H1 (cell line): ENCODE measurements around the gene DMPK. TPM values are rescaled to one million over a fixed set of nuclear protein-coding genes. Genes with fewer than 3 reads are reported as not detected.

ENCODE experiments used
- CTCF ChIA-PET: fragments of 300-600 bp; sonication (Branson Sonifier 250); formaldehyde crosslinking; loops from one replicate; lab custom pipeline; 2021; ENCODE audit not compliant: partially characterized antibody; lab: Charles Lee
- POLR2A ChIA-PET: fragments of 300-600 bp; sonication (Branson Sonifier 250); formaldehyde crosslinking; loops from one replicate; lab custom pipeline; 2021; ENCODE audit warnings: inconsistent platforms; ENCODE audit not compliant: partially characterized antibody; lab: Charles Lee
- DNase-seq, 2 experiments: peaks; one replicate each; pipeline versions ENCODE4 v3.0.0 to v3.0.0-alpha.2; 2010 to 2022; ENCODE audit warnings: low spot score in 2 of 2, low read depth in 1 of 2, mixed read lengths in 1 of 2
- FAIRE-seq: peaks from 2 replicates; lab custom pipeline; 2011; peaks lifted over from hg19 to GRCh38; lab: Jason Lieb, UNC
- H2AFZ ChIP-seq: 2 replicates; pipeline ENCODE4 v1.8.1; 2012; ENCODE audit warnings: low read length, inconsistent platforms
- H2AK5ac ChIP-seq: 2 replicates; pipeline ENCODE4 v1.6.1; 2013; ENCODE audit warnings: low read depth, low read length
- H2BK120ac ChIP-seq: replicated peaks from 2 replicates; pipeline ENCODE3; 2013; ENCODE audit warnings: low read depth, low read length, inconsistent platforms
- H2BK12ac ChIP-seq: 2 replicates; pipeline ENCODE4 v1.6.1; 2013; ENCODE audit warnings: low read depth, low read length
- H2BK15ac ChIP-seq: 2 replicates; pipeline ENCODE4 v1.6.1; 2013; ENCODE audit warnings: low read length
- H2BK20ac ChIP-seq: 2 replicates; pipeline ENCODE4 v1.6.1; 2013; ENCODE audit warnings: low read length
- H2BK5ac ChIP-seq: 2 replicates; pipeline ENCODE4 v1.6.1; 2013; ENCODE audit warnings: low read depth, low read length
- H3K14ac ChIP-seq: 2 replicates; pipeline ENCODE4 v1.6.1; 2013; ENCODE audit warnings: inconsistent platforms; ENCODE audit not compliant: insufficient read length
- H3K18ac ChIP-seq: 2 replicates; pipeline ENCODE4 v1.6.1; 2013; ENCODE audit warnings: low read length; ENCODE audit errors: extremely low read depth
- H3K23ac ChIP-seq: 2 replicates; pipeline ENCODE4 v1.6.1; 2013; ENCODE audit warnings: inconsistent platforms; ENCODE audit not compliant: insufficient read length
- H3K23me2 ChIP-seq: 2 replicates; pipeline ENCODE4 v1.6.1; 2013; ENCODE audit warnings: low read depth, low read length
- H3K27ac ChIP-seq: 2 replicates; pipeline ENCODE4 v1.6.1; 2011; ENCODE audit warnings: low read depth, low read length, inconsistent platforms
- H3K27me3 ChIP-seq, 4 experiments: replicated peaks in 1 of 4; 1 replicate in 1 of 4; 2 replicates in 3 of 4; pipeline versions ENCODE4 v1.6.1 to v1.8.1; 2011 to 2013; ENCODE audit warnings: low read length in 3 of 4, mild to moderate bottlenecking in 3 of 4, inconsistent platforms in 2 of 4, mixed read lengths in 2 of 4, moderate library complexity in 1 of 4; ENCODE audit not compliant: control insufficient read depth in 3 of 4, insufficient read depth in 3 of 4; ENCODE audit errors: extremely low read depth in 1 of 4
- H3K36me3 ChIP-seq, 4 experiments: 2 replicates each; pipeline versions ENCODE4 v1.6.1 to v1.8.1; 2011 to 2013; ENCODE audit warnings: mild to moderate bottlenecking in 4 of 4, low read length in 3 of 4, moderate library complexity in 2 of 4, control low read depth in 1 of 4, inconsistent platforms in 1 of 4; ENCODE audit not compliant: insufficient read depth in 4 of 4, control insufficient read depth in 2 of 4
- H3K4ac ChIP-seq: replicated peaks from 2 replicates; pipeline ENCODE3; 2013; ENCODE audit warnings: low read length, low read depth, mixed read lengths, inconsistent platforms; ENCODE audit not compliant: insufficient read length
- H3K4me1 ChIP-seq, 4 experiments: replicated peaks in 1 of 4; 1 replicate in 1 of 4; 2 replicates in 3 of 4; pipeline versions ENCODE4 v1.6.1 to v1.8.1; 2011 to 2013; ENCODE audit warnings: low read length in 3 of 4, inconsistent platforms in 2 of 4, mixed read lengths in 1 of 4; ENCODE audit not compliant: insufficient read depth in 4 of 4, control insufficient read depth in 3 of 4
- H3K4me2 ChIP-seq, 2 experiments: 2 replicates each; pipeline versions ENCODE4 v1.6.1 to v1.8.1; 2011 to 2013; ENCODE audit warnings: low read depth in 2 of 2, low read length in 2 of 2, control low read depth in 1 of 2, inconsistent platforms in 1 of 2, mild to moderate bottlenecking in 1 of 2; ENCODE audit not compliant: insufficient read depth in 1 of 2
- H3K4me3 ChIP-seq, 4 experiments: fragments of 200-600, 300-600 bp in 1 of 4; sonication (generic), shearing (Covaris generic), sonication (Bioruptor Twin) in 1 of 4; 2 replicates each; pipeline versions ENCODE4 v1.5.1 to v1.8.1; 2011 to 2016; ENCODE audit warnings: low read length in 4 of 4, low read depth in 3 of 4, control low read depth in 2 of 4, inconsistent platforms in 2 of 4, mild to moderate bottlenecking in 2 of 4, mixed read lengths in 1 of 4, moderate library complexity in 1 of 4; ENCODE audit not compliant: insufficient read depth in 2 of 4; ENCODE audit errors: extremely low read depth in 1 of 4
- H3K56ac ChIP-seq: replicated peaks from 2 replicates; pipeline ENCODE3; 2013; ENCODE audit warnings: low read depth, mild to moderate bottlenecking, mixed read lengths, low read length, inconsistent platforms; ENCODE audit not compliant: insufficient read length
- H3K79me1 ChIP-seq: 2 replicates; pipeline ENCODE4 v1.6.1; 2013; ENCODE audit warnings: low read depth, low read length, control low read depth
- H3K79me2 ChIP-seq, 2 experiments: 2 replicates each; pipeline versions ENCODE4 v1.6.1 to v1.8.1; 2012 to 2013; ENCODE audit warnings: low read length in 2 of 2, mild to moderate bottlenecking in 2 of 2, inconsistent platforms in 1 of 2; ENCODE audit not compliant: insufficient read depth in 2 of 2, control insufficient read depth in 1 of 2
- H3K9ac ChIP-seq, 4 experiments: replicated peaks in 1 of 4; 1 replicate in 1 of 4; 2 replicates in 3 of 4; pipeline versions ENCODE4 v1.6.1 to v1.8.1; 2011 to 2013; ENCODE audit warnings: low read depth in 3 of 4, low read length in 3 of 4, control low read depth in 2 of 4, mild to moderate bottlenecking in 2 of 4, moderate library complexity in 2 of 4, inconsistent platforms in 1 of 4; ENCODE audit errors: extremely low read depth in 1 of 4
- H3K9me3 ChIP-seq, 2 experiments: 2 replicates each; pipeline versions ENCODE4 v1.6.1 to v1.8.1; 2012 to 2013; ENCODE audit warnings: mild to moderate bottlenecking in 2 of 2, moderate library complexity in 2 of 2, control low read depth in 1 of 2, inconsistent platforms in 1 of 2, low read depth in 1 of 2, low read length in 1 of 2, mixed read lengths in 1 of 2; ENCODE audit not compliant: insufficient read depth in 2 of 2
- H4K20me1 ChIP-seq, 2 experiments: replicated peaks in 1 of 2; 2 replicates each; pipeline versions ENCODE3 to v1.8.1; 2011 to 2013; ENCODE audit warnings: inconsistent platforms in 2 of 2, low read length in 2 of 2, mild to moderate bottlenecking in 1 of 2; ENCODE audit not compliant: insufficient read depth in 2 of 2, control insufficient read depth in 1 of 2
- H4K5ac ChIP-seq: 2 replicates; pipeline ENCODE4 v1.6.1; 2013; ENCODE audit warnings: low read length, low read depth, mixed read lengths, inconsistent platforms; ENCODE audit not compliant: insufficient read length
- H4K8ac ChIP-seq: 2 replicates; pipeline ENCODE4 v1.8.0; 2013; ENCODE audit warnings: mild to moderate bottlenecking, moderate library complexity, low read length, inconsistent platforms; ENCODE audit not compliant: insufficient read depth; ENCODE audit errors: extremely low read depth
- H4K91ac ChIP-seq: replicated peaks from 2 replicates; pipeline ENCODE3; 2013; ENCODE audit warnings: low read length, mixed read lengths, inconsistent platforms; ENCODE audit not compliant: insufficient read length
- ASH2L ChIP-seq: fragments of 200-600, 300-600 bp; sonication (generic); IDR thresholded peaks from one replicate; pipeline ENCODE4 v1.7.1; 2017; ENCODE audit warnings: low read length
- CHD2 ChIP-seq: IDR thresholded peaks from 2 replicates; pipeline ENCODE4 v1.6.1; 2012; ENCODE audit warnings: low read length, improper control_type of control experiment
- EP300 ChIP-seq, 2 experiments: IDR thresholded peaks; 1 replicate in 1 of 2; 2 replicates in 1 of 2; pipeline ENCODE4 v1.6.1; 2011 to 2012; ENCODE audit warnings: low read depth in 2 of 2, low read length in 2 of 2, mild to moderate bottlenecking in 2 of 2, borderline replicate concordance in 1 of 2, inconsistent platforms in 1 of 2, moderate library complexity in 1 of 2
- HDAC2 ChIP-seq, 2 experiments: fragments of 300-600 bp in 1 of 2; sonication (generic) in 1 of 2; IDR thresholded peaks; 2 replicates each; pipeline ENCODE4 v1.6.1; 2011 to 2012; ENCODE audit warnings: low read depth in 2 of 2, low read length in 2 of 2, mild to moderate bottlenecking in 2 of 2, moderate library complexity in 2 of 2, borderline replicate concordance in 1 of 2, inconsistent platforms in 1 of 2
- JUN ChIP-seq: IDR thresholded peaks from 2 replicates; pipeline ENCODE4 v1.6.1; 2011; ENCODE audit warnings: low read depth, mild to moderate bottlenecking, improper control_type of control experiment, low read length
- NANOG ChIP-seq: IDR thresholded peaks from 2 replicates; pipeline ENCODE4 v1.6.1; 2011; ENCODE audit warnings: low read length, low read depth, mild to moderate bottlenecking, inconsistent platforms; ENCODE audit not compliant: insufficient read depth, poor library complexity, severe bottlenecking
- SIX5 ChIP-seq: IDR thresholded peaks from 2 replicates; pipeline ENCODE4 v1.6.1; 2011; ENCODE audit warnings: mild to moderate bottlenecking, low read depth, low read length
- TBP ChIP-seq: IDR thresholded peaks from 2 replicates; pipeline ENCODE4 v1.6.1; 2011; ENCODE audit warnings: low read depth, low read length, improper control_type of control experiment
- WGBS, 2 experiments: shearing (Covaris generic) in 1 of 2; methylation state at CpG; one replicate each; pipeline versions ENCODE4 v1.1.6 to v1.1.7; 2013 to 2015; ENCODE audit warnings: low lambda C conversion rate in 2 of 2, mixed read lengths in 2 of 2, inconsistent platforms in 1 of 2, low coverage in 1 of 2, missing lambda C conversion rate in 1 of 2; ENCODE audit not compliant: insufficient replicate concordance in 2 of 2, insufficient coverage in 1 of 2, insufficient read length in 1 of 2; ENCODE audit errors: extremely low coverage in 1 of 2, missing lambda C conversion rate in 1 of 2; 5-methylcytosine and 5-hydroxymethylcytosine counted together
- polyA plus RNA-seq, 7 experiments: library from polyadenylated mRNA; depleted of rRNA in 3 of 7; stranded (reverse) in 5 of 7; unstranded in 2 of 7; fragments of >200 nt in 5 of 7; fragments of 200-250 nt in 2 of 7; gene quantifications; 1 replicate in 5 of 7; 2 replicates in 1 of 7; 4 replicates in 1 of 7; pipeline versions ENCODE4 v1.2.1 to v1.2.3, GENCODE V29; 2011 to 2013; ENCODE audit warnings: missing spikeins in 2 of 7, mixed read lengths in 2 of 7
- total RNA-seq: library from RNA; stranded (reverse); fragmentation: NEBNext Ultra II Directional; extraction: Animal tissue kit (Norgen Biotek cat#: 25700); gene quantifications from 2 replicates; pipeline ENCODE4 v1.2.1, GENCODE V29; 2021
- TF ChIP-seq, protein P1 (sequence below): IDR thresholded peaks from 2 replicates; pipeline ENCODE4 v1.6.1; 2012; ENCODE audit warnings: inconsistent platforms
- TF ChIP-seq, protein P2 (sequence below): IDR thresholded peaks from 2 replicates; pipeline ENCODE4 v1.6.1; 2012; ENCODE audit warnings: inconsistent platforms

Gene DMPK
- total and polyA plus RNA-seq, 2 of the 8 experiments (the other 6 are each of a cell fraction or from before 2014, with no cell fraction given): 13.7 to 27.4 TPM

DNA sequence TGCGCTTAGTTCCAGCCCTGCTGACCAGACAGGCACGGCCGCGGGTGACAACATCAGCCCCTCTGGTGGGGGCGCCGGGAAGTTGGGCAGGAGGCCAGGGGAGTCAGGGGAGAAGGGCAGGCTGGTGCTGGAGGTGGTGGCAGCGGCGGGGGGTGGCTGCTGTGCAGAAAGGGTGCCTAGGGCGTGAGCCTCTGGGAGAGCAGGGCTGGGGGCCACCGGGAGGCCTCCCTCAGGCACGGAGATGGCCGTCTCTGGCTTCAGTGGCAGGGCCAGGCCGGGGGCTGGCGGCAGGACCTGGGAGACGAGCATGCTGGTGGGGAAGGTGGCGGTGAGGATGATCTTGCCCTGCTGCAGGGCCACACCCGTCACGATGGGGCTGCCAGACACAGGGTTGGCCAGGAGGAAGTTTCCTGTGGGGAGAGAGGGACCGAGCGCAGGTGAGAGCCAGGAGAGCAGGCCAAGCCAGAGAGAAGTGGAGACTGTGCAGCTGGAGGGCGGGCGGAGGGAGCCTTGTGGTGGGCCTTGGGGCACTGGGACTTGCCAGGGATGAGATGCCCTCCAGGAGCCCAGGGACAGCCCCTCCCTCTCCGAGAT lies 16.5 kb downstream of the DMPK start:
- H4K20me1 ChIP-seq: peaks cover 0 to 3% of the 10 kb centered on the region in 2 experiments
- no peak overlapping the region; a peak in 1 of 8 replicates for H3K4me3 ChIP-seq
- no peaks in the 10 kb centered on the region for H3K9me3 ChIP-seq
- 81% methylated on average over 20 of the region's 23 CpGs; no CpG with 5 or more reads in 1 of the 2 experiments for WGBS, 2 experiments
- H2BK15ac ChIP-seq: peak overlapping the region; percentile 61; the same call in 1 of the 2 replicates
- DNase-seq (no peak), FAIRE-seq (no peak)
- POLR2A ChIA-PET: interaction anchor here (0.5 to 16.2 kb wide), 8 partner anchors 12 to 147 kb away, joined by 3 to 284 read pairs (median 60); partner anchors contain the start of genes FBXO46, MEIOSIN and RSPH6A
- H3K9ac ChIP-seq: no peak overlapping the region
- no peak overlapping the region for H2BK20ac ChIP-seq
- peaks cover 21% of the 10 kb centered on the region for H3K23me2 ChIP-seq
- no peak overlapping the region for H3K23ac ChIP-seq
- no peak overlapping the region for H4K5ac ChIP-seq
- peak overlapping the region; percentile 60; the same call in 1 of the 2 replicates for H2AK5ac ChIP-seq
- H3K79me1 ChIP-seq: no peaks in the 10 kb centered on the region
- no peak overlapping the region; a peak in 1 of 4 replicates for H3K4me2 ChIP-seq
- H3K27ac ChIP-seq: no peak overlapping the region
- no peak overlapping the region for H3K18ac ChIP-seq
- peak overlapping the region; percentile 71; the same call in 1 of the 2 replicates for H4K8ac ChIP-seq
- peak overlapping the region; percentile 84; the same call in 1 of the 2 replicates for H2BK12ac ChIP-seq
- peak overlapping the region; percentile 80 for H2BK5ac ChIP-seq
- no peak overlapping the region for H3K4ac ChIP-seq
- no peaks in the 10 kb centered on the region for H3K79me2 ChIP-seq
- H3K56ac ChIP-seq: no peak overlapping the region
- peak overlapping the region; percentile 34 for H4K91ac ChIP-seq
- H3K14ac ChIP-seq: no peak overlapping the region
- H3K27me3 ChIP-seq: peaks cover 0 to 2% (median 0%) of the 10 kb centered on the region in 4 experiments; a peak in 1 of 7 replicates
- no peaks in the 10 kb centered on the region for H3K36me3 ChIP-seq
- H2AFZ ChIP-seq: no peak overlapping the region
- peaks cover 7 to 37% (median 29%) of the 10 kb centered on the region in 4 experiments for H3K4me1 ChIP-seq
- no peak overlapping the region for H2BK120ac ChIP-seq
- CTCF ChIA-PET: interaction anchor here (1.0 to 2.4 kb wide), 4 partner anchors 9 to 13 kb away, joined by 3 to 16 read pairs (median 11); no protein-coding TSS in a partner anchor
- no peak for TF ChIP-seq CHD2
- no peak for TF ChIP-seq EP300 (IDR thresholded peaks at IDR 0.05; ENCODE audit: borderline replicate concordance in 1 of 2, low read depth in 2 of 2, low read length in 2 of 2)
- TF ChIP-seq, protein P1, sequence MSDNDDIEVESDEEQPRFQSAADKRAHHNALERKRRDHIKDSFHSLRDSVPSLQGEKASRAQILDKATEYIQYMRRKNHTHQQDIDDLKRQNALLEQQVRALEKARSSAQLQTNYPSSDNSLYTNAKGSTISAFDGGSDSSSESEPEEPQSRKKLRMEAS: no peak
- no peak for TF ChIP-seq TBP
- no peak for TF ChIP-seq SIX5
- TF ChIP-seq, protein P2, sequence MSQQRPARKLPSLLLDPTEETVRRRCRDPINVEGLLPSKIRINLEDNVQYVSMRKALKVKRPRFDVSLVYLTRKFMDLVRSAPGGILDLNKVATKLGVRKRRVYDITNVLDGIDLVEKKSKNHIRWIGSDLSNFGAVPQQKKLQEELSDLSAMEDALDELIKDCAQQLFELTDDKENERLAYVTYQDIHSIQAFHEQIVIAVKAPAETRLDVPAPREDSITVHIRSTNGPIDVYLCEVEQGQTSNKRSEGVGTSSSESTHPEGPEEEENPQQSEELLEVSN: no peak
- TF ChIP-seq NANOG: no peak
- TF ChIP-seq HDAC2 (IDR thresholded peaks at IDR 0.05; ENCODE audit: borderline replicate concordance in 1 of 2, low read depth in 2 of 2, low read length in 2 of 2): no peak
- no peak for TF ChIP-seq ASH2L
- no peak for TF ChIP-seq JUN
